Measurements from ENCODE around the gene PTPN21. TPM values are rescaled to one million over a fixed set of nuclear protein-coding genes. Genes with fewer than 3 reads are reported as not detected.

PTPN21 gene
- total and polyA plus RNA-seq, 2 of the 13 experiments (the other 11 are each of a cell fraction or from before 2014, with no cell fraction given): 2.0 to 3.7 TPM

DNA sequence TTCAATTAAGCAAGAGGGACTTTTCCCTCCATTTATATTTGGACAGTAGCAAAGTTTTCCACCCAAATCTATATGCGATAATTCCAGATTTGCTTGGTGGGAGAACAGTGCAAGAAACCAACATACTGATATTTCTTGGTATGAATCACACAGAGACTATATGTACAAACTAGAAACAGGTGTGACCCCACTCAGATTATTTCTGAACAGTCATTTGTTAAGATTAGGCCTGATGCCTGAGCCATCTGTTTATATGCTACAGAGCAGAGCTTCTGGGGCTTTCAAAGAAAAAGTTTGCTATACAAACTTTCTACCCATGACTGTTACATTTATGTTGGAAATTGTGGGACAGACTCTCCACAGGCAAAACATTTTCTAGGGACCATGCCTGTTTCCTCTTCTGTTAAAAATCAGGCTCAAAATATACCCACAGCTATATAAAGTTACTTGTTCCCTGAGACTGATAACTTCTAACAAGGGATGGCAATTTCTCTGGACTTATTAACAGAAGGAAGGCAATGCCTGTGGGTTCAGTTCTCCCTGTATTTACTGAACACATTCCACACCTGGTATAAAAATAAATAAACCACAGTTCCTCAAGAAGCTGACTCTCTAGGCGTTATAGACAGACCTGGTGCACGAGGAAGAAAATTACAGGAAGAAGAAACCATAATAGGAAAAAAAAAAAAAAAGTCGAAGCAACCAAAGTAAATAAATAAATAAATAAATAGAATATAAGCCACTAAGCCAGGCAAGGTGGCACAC, 8.0 kb downstream of the PTPN21 start (continued):
- TF ChIP-seq REPIN1 (CRISPR knock-in tag; IDR thresholded peaks at IDR 0.05; ENCODE audit: borderline replicate concordance, low read depth) (no peak), HOXA5 (CRISPR knock-in tag; IDR thresholded peaks at IDR 0.05) (no peak), DNMT3B (CRISPR knock-in tag; conservative IDR thresholded peaks at IDR 0.05) (no peak), CREB1 (IDR thresholded peaks at IDR 0.05) (no peak), CREB1 (CRISPR knock-in tag; IDR thresholded peaks at IDR 0.05) (no peak), HES4 (CRISPR knock-in tag; IDR thresholded peaks at IDR 0.05; ENCODE audit: borderline replicate concordance) (no peak), REL (CRISPR knock-in tag; conservative IDR thresholded peaks at IDR 0.05) (no peak), ZFAT (CRISPR knock-in tag; conservative IDR thresholded peaks at IDR 0.05) (no peak), CCDC6 (CRISPR knock-in tag; IDR thresholded peaks at IDR 0.05) (no peak), ZNF230 (CRISPR knock-in tag; IDR thresholded peaks at IDR 0.05) (no peak), KAT8 (CRISPR knock-in tag; IDR thresholded peaks at IDR 0.05) (no peak)
- TF ChIP-seq, protein P1, sequence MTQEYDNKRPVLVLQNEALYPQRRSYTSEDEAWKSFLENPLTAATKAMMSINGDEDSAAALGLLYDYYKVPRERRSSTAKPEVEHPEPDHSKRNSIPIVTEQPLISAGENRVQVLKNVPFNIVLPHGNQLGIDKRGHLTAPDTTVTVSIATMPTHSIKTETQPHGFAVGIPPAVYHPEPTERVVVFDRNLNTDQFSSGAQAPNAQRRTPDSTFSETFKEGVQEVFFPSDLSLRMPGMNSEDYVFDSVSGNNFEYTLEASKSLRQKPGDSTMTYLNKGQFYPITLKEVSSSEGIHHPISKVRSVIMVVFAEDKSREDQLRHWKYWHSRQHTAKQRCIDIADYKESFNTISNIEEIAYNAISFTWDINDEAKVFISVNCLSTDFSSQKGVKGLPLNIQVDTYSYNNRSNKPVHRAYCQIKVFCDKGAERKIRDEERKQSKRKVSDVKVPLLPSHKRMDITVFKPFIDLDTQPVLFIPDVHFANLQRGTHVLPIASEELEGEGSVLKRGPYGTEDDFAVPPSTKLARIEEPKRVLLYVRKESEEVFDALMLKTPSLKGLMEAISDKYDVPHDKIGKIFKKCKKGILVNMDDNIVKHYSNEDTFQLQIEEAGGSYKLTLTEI (CRISPR knock-in tag; conservative IDR thresholded peaks at IDR 0.05): no peak

- Histone ChIP-seq H3K79me2 (ENCODE audit: insufficient read depth, low read length) (no peaks in the 10 kb centered on the region), H4K20me1 (ENCODE audit: insufficient read depth, low read length) (no peaks in the 10 kb centered on the region), H3K4me1 (ENCODE audit: insufficient read depth, low read length) (peaks cover 13% of the 10 kb centered on the region), H3K9me3 (ENCODE audit: low read length) (no peaks in the 10 kb centered on the region), H3K27ac (ENCODE audit: extremely low read length, insufficient read depth, low read length) (no peak overlapping the region), H3K4me3 (replicated peaks in 1 of 3; ENCODE audit: insufficient read depth in 1 of 3, low read depth in 2 of 3, low read length in 3 of 3) (no peak overlapping the region), H3K27me3 (ENCODE audit: control insufficient read depth in 1 of 2, insufficient read depth in 2 of 2, low read length in 2 of 2) (no peaks in the 10 kb centered on the region; a peak in 1 of 5 replicates), H2AFZ (ENCODE audit: low read length) (no peak overlapping the region), H3K9ac (ENCODE audit: insufficient read depth, low read depth, low read length) (no peak overlapping the region), H3K36me3 (replicated peaks in 1 of 2; ENCODE audit: control insufficient read depth in 1 of 2, insufficient read depth in 2 of 2, low read length in 2 of 2) (peaks cover 0 to 11% of the 10 kb centered on the region in 2 experiments; a peak in 2 of 5 replicates), H3K4me2 (ENCODE audit: low read depth, low read length) (no peak overlapping the region)
- CTCF ChIA-PET (ENCODE audit: low intra/inter-chr PET ratio, low total read pairs): no interaction called here
- ATAC-seq (no peak), FAIRE-seq (no peak), DNase-seq (ENCODE audit: low spot score) (no peak)
- intact Hi-C loops (cut with micrococcal nuclease; ENCODE audit: unreplicated experiment) (no loop called here), in situ Hi-C loops (cut with HindIII; ENCODE audit: extremely low pct_ligation_motif_present, low pct_unique_long_range_greater_than_20kb) (no loop called here)
- WGBS (ENCODE audit: low lambda C conversion rate): 93% methylated on average over 3 of the region's 3 CpGs
- POLR2A ChIA-PET: no interaction called here
- BruUV-seq (replicated peaks): no TSS peak
- TF ChIP-seq ZNF780A (CRISPR knock-in tag; IDR thresholded peaks at IDR 0.05): no peak
- TF ChIP-seq ZNF12 (CRISPR knock-in tag; IDR thresholded peaks at IDR 0.05): no peak
- TF ChIP-seq ZNF850 (CRISPR knock-in tag; conservative IDR thresholded peaks at IDR 0.05): no peak
- no peak for TF ChIP-seq ZNF331 (CRISPR knock-in tag; IDR thresholded peaks at IDR 0.05)
- TF ChIP-seq KDM4B (CRISPR knock-in tag; IDR thresholded peaks at IDR 0.05): no peak
- no peak for TF ChIP-seq TRIM24 (CRISPR knock-in tag; IDR thresholded peaks at IDR 0.05)
- TF ChIP-seq ZBTB20 (CRISPR knock-in tag; IDR thresholded peaks at IDR 0.05; ENCODE audit: borderline replicate concordance, low read depth): no peak
- TF ChIP-seq SKIL (CRISPR knock-in tag; IDR thresholded peaks at IDR 0.05; ENCODE audit: borderline replicate concordance): no peak
- TF ChIP-seq ZSCAN30 (CRISPR knock-in tag; IDR thresholded peaks at IDR 0.05): no peak
These were observed 9.6 kb downstream of the PTPN21 start for GRCh38 chr14:88545256-88545655.
